ENCODE data around the gene CHST3.

CHST3 gene

DNA sequence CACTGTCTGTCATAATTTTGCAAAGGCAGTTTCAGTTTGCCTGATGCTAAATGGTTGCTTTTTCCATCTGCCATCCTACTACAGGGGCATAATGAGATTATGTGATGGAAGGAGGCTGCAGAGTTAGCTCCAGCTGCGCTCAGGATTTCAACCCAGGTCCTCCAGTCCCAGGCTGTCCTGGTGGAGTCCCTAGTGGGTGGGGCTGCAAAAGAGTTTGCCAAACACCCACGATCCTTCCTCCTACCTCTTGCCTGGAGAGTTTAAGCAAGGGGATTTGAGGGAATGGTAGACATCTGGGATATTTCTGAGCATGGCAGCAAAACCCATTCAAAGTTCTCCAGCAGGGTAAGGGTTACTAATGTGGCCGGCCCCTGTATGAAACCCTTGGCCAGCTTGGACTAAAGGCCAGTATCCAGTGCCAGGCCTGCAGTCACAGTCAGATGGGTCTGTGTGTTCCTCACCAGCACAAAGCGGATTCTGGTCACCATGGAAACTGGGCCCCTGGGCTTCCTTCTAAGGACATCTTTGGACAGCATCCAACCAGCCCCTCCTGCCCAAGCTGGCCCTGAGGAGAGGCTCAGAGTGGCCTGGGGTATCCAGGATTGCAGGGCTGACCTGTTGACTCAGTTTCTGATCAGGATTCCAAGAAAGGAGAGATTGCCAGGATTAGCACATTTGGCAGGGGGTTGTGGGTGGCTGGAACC, 42.7 kb upstream of the CHST3 start:
- H3K4me1 ChIP-seq (ENCODE audit: control insufficient read depth, low read depth, low read length), result no peaks in the 10 kb centered on the region
- H4K5ac ChIP-seq (ENCODE audit: low read length), result no peak overlapping the region
- DNase-seq, result peak; percentile 45
- no peak overlapping the region for H3K56ac ChIP-seq (ENCODE audit: low read length)
- no peak overlapping the region for H2BK15ac ChIP-seq (replicated peaks; ENCODE audit: low read depth)
- H3K79me2 ChIP-seq (ENCODE audit: control insufficient read depth, insufficient read depth, low read length), result no peaks in the 10 kb centered on the region
- no peaks in the 10 kb centered on the region for H3K79me1 ChIP-seq (ENCODE audit: low read length)
- no peaks in the 10 kb centered on the region for H3K27me3 ChIP-seq (ENCODE audit: insufficient read depth, low read length, poor library complexity)
- no peak overlapping the region for H3K18ac ChIP-seq (ENCODE audit: low read length)
- H2BK5ac ChIP-seq (ENCODE audit: low read length), result no peak overlapping the region
- H3K36me3 ChIP-seq (ENCODE audit: control insufficient read depth, insufficient read depth, low read length), result no peaks in the 10 kb centered on the region
- no peak overlapping the region for H3K27ac ChIP-seq (ENCODE audit: low read depth, low read length)
- H3K4ac ChIP-seq (ENCODE audit: low read depth, low read length), result no peak overlapping the region
- H2BK120ac ChIP-seq (ENCODE audit: low read depth, low read length), result no peak overlapping the region
- H2AK5ac ChIP-seq (ENCODE audit: low read length), result no peak overlapping the region
- no peak overlapping the region for H4K8ac ChIP-seq (ENCODE audit: low read depth, low read length)
- H3K4me2 ChIP-seq (ENCODE audit: low read length), result no peak overlapping the region
- no peak overlapping the region for H3K9ac ChIP-seq (ENCODE audit: low read length)
- whole genome bisulfite sequencing (ENCODE audit: extremely low coverage, insufficient coverage, low lambda C conversion rate), result no CpG with 5 or more reads among the region's 4 CpGs
- H3K4me3 ChIP-seq (ENCODE audit: low read length), result no peak overlapping the region
- H3K23ac ChIP-seq (ENCODE audit: low read length), result no peak overlapping the region

DNA sequence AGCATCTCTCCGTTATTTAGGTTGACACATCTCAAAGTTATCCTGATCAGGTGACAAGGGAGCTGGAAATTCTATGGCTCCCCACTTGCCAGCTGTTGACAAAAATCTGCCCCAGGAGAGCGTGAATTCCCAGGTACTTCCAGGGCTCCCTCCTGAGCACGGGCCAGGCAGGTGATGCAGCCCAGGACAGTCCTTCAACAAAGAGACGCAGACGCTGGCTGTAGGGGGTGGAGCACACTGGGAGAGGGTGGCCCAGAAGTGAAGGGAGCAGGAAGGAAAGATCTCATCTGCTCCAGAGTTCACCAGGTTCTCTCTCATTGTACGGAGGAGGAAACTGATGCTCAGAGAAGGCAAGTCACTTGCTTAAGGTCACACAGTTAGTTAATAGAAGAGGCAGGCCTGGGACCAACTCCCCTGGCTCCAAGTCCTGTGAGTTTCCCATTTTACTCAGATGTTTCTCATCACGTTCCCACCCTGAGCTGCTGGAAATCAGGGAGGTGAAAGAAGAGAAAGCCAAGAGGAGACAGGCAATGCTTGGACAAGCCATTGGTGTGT, 41.0 kb upstream of the CHST3 start:
- no peaks in the 10 kb centered on the region for H3K36me3 ChIP-seq (ENCODE audit: control insufficient read depth, insufficient read depth, low read length)
- H3K18ac ChIP-seq (ENCODE audit: low read length), result no peak overlapping the region
- H3K9ac ChIP-seq (ENCODE audit: low read length), result no peak overlapping the region
- no peak overlapping the region for H3K23ac ChIP-seq (ENCODE audit: low read length)
- H3K4me2 ChIP-seq (ENCODE audit: low read length), result no peak overlapping the region
- no peak overlapping the region for H2AK5ac ChIP-seq (ENCODE audit: low read length)
- WGBS (ENCODE audit: extremely low coverage, insufficient coverage, low lambda C conversion rate), result no CpG with 5 or more reads among the region's 7 CpGs
- no peak overlapping the region for H4K8ac ChIP-seq (ENCODE audit: low read depth, low read length)
- no peak overlapping the region for H3K4me3 ChIP-seq (ENCODE audit: low read length)
- H3K79me1 ChIP-seq (ENCODE audit: low read length), result no peaks in the 10 kb centered on the region
- no peak overlapping the region for H3K27ac ChIP-seq (ENCODE audit: low read depth, low read length)
- no peak overlapping the region for H4K5ac ChIP-seq (ENCODE audit: low read length)
- peak; percentile 10 for DNase-seq
- no peaks in the 10 kb centered on the region for H3K27me3 ChIP-seq (ENCODE audit: insufficient read depth, low read length, poor library complexity)
- H2BK120ac ChIP-seq (ENCODE audit: low read depth, low read length), result no peak overlapping the region
- H3K56ac ChIP-seq (ENCODE audit: low read length), result no peak overlapping the region
- H3K4me1 ChIP-seq (ENCODE audit: control insufficient read depth, low read depth, low read length), result no peaks in the 10 kb centered on the region
- no peak overlapping the region for H2BK5ac ChIP-seq (ENCODE audit: low read length)
- no peaks in the 10 kb centered on the region for H3K79me2 ChIP-seq (ENCODE audit: control insufficient read depth, insufficient read depth, low read length)
- H2BK15ac ChIP-seq (replicated peaks; ENCODE audit: low read depth), result no peak overlapping the region
- H3K4ac ChIP-seq (ENCODE audit: low read depth, low read length), result no peak overlapping the region

DNA sequence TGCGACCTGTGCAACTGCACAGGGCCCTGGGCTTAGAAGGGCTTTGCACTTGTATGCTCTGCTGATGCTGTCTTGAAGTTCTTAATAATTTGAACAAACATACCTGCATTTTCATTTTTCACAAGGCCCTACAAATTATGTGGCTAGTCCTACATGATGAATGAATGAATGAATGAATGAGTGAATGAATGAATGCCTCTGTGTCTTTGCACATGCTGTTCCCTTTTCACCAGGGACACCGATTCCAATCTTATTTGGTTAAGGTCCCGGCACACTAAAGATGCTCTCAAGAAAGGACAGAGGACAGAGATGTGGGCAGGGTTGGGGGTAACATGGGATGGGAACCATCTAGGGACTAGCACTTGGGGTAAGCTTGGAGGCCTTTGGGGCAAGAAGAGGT, 39.4 kb upstream of the CHST3 start:
- no peak overlapping the region for H2BK15ac ChIP-seq (replicated peaks; ENCODE audit: low read depth)
- no peaks in the 10 kb centered on the region for H3K27me3 ChIP-seq (ENCODE audit: insufficient read depth, low read length, poor library complexity)
- H3K4me3 ChIP-seq (ENCODE audit: low read length), result no peak overlapping the region
- H3K4me2 ChIP-seq (ENCODE audit: low read length), result no peak overlapping the region
- no peak overlapping the region for H3K56ac ChIP-seq (ENCODE audit: low read length)
- WGBS (ENCODE audit: extremely low coverage, insufficient coverage, low lambda C conversion rate), result no CpG with 5 or more reads among the region's 3 CpGs
- no peak overlapping the region for H3K4ac ChIP-seq (ENCODE audit: low read depth, low read length)
- H4K8ac ChIP-seq (ENCODE audit: low read depth, low read length), result no peak overlapping the region
- no peak for DNase-seq
- H2BK5ac ChIP-seq (ENCODE audit: low read length), result no peak overlapping the region
- no peaks in the 10 kb centered on the region for H3K79me2 ChIP-seq (ENCODE audit: control insufficient read depth, insufficient read depth, low read length)
- no peaks in the 10 kb centered on the region for H3K79me1 ChIP-seq (ENCODE audit: low read length)
- H3K9ac ChIP-seq (ENCODE audit: low read length), result no peak overlapping the region
- no peaks in the 10 kb centered on the region for H3K4me1 ChIP-seq (ENCODE audit: control insufficient read depth, low read depth, low read length)
- no peak overlapping the region for H3K27ac ChIP-seq (ENCODE audit: low read depth, low read length)
- H3K18ac ChIP-seq (ENCODE audit: low read length), result no peak overlapping the region
- H3K36me3 ChIP-seq (ENCODE audit: control insufficient read depth, insufficient read depth, low read length), result no peaks in the 10 kb centered on the region
- H2BK120ac ChIP-seq (ENCODE audit: low read depth, low read length), result no peak overlapping the region
- H4K5ac ChIP-seq (ENCODE audit: low read length), result no peak overlapping the region
- no peak overlapping the region for H2AK5ac ChIP-seq (ENCODE audit: low read length)
- no peak overlapping the region for H3K23ac ChIP-seq (ENCODE audit: low read length)

DNA sequence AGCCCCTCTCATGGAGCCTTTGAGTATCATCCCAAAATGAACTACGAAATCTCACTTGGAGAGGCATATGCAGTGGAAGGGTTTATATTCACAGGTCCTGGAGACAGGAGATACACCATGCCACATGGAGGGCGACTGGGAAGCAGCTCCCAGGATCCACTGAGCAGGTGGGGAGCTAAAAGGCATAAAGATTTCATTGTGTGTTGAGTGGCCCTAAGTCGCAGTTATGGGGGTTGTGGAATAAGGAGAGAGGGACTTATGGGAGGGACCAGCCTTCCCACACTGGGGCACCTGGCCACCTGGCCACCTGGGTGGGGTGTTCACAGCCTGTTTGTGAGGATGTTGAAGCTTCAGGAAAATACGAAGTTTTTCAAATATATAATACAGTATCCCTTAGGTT, 37.0 kb upstream of the CHST3 start:
- H4K5ac ChIP-seq (ENCODE audit: low read length), result no peak overlapping the region
- no peak overlapping the region for H2BK15ac ChIP-seq (replicated peaks; ENCODE audit: low read depth)
- H3K4me3 ChIP-seq (ENCODE audit: low read length), result no peak overlapping the region
- H2BK120ac ChIP-seq (ENCODE audit: low read depth, low read length), result no peak overlapping the region
- DNase-seq, result no peak
- H3K36me3 ChIP-seq (ENCODE audit: control insufficient read depth, insufficient read depth, low read length), result no peaks in the 10 kb centered on the region
- no peak overlapping the region for H2BK5ac ChIP-seq (ENCODE audit: low read length)
- H3K9ac ChIP-seq (ENCODE audit: low read length), result no peak overlapping the region
- no peaks in the 10 kb centered on the region for H3K4me1 ChIP-seq (ENCODE audit: control insufficient read depth, low read depth, low read length)
- no CpG with 5 or more reads among the region's 4 CpGs for WGBS (ENCODE audit: extremely low coverage, insufficient coverage, low lambda C conversion rate)
- H3K79me2 ChIP-seq (ENCODE audit: control insufficient read depth, insufficient read depth, low read length), result no peaks in the 10 kb centered on the region
- H3K27me3 ChIP-seq (ENCODE audit: insufficient read depth, low read length, poor library complexity), result no peaks in the 10 kb centered on the region
- H3K23ac ChIP-seq (ENCODE audit: low read length), result no peak overlapping the region
- no peak overlapping the region for H3K4me2 ChIP-seq (ENCODE audit: low read length)
- no peak overlapping the region for H2AK5ac ChIP-seq (ENCODE audit: low read length)
- H3K18ac ChIP-seq (ENCODE audit: low read length), result no peak overlapping the region
- H3K79me1 ChIP-seq (ENCODE audit: low read length), result no peaks in the 10 kb centered on the region
- H3K56ac ChIP-seq (ENCODE audit: low read length), result no peak overlapping the region
- H3K4ac ChIP-seq (ENCODE audit: low read depth, low read length), result no peak overlapping the region
- no peak overlapping the region for H3K27ac ChIP-seq (ENCODE audit: low read depth, low read length)
- no peak overlapping the region for H4K8ac ChIP-seq (ENCODE audit: low read depth, low read length)

DNA sequence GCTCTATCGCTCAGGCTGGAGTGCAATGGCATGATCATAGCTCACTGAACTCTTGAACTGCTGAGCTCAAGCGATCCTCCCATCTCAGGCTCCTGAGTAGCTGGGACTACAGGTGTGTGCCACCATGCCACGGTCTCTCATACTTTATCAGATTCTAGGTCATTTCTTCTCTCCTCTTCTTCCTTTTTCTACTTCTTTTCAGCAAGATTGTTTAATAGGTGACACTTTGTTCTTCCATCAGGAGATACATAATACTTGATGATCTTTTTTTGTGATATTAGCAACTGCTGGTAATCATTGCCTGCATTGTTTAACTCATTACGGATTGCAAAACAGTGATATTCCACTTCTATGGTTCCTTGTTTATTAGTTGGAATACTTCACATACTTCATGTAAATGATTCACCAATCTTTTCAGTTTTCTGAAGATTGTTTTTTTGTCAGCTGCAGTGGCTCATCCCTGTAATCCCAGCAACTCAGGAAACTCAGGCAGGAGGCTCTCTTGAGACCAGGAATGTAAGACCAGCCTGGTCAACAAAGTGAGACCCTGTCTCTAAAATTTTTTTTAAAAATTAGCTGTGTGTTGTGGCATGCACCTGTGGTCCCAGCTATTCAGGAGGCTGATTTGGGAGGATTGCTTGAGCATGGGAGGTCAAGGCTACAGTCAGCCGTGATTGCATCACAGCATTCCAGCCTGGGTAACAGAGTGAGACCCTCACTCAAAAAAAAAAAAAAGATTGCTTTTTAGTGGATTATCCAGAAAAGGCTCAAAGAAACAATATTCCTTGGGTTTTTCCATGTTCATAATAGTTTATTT, 36.2 kb upstream of the CHST3 start:
- H3K4me2 ChIP-seq (ENCODE audit: low read length), result no peak overlapping the region
- H3K79me2 ChIP-seq (ENCODE audit: control insufficient read depth, insufficient read depth, low read length), result no peaks in the 10 kb centered on the region
- H3K79me1 ChIP-seq (ENCODE audit: low read length), result no peaks in the 10 kb centered on the region
- DNase-seq, result no peak
- H2BK5ac ChIP-seq (ENCODE audit: low read length), result no peak overlapping the region
- H3K4ac ChIP-seq (ENCODE audit: low read depth, low read length), result no peak overlapping the region
- H2BK120ac ChIP-seq (ENCODE audit: low read depth, low read length), result no peak overlapping the region
- no peak overlapping the region for H4K8ac ChIP-seq (ENCODE audit: low read depth, low read length)
- no peak overlapping the region for H2BK15ac ChIP-seq (replicated peaks; ENCODE audit: low read depth)
- no peaks in the 10 kb centered on the region for H3K27me3 ChIP-seq (ENCODE audit: insufficient read depth, low read length, poor library complexity)
- H3K9ac ChIP-seq (ENCODE audit: low read length), result no peak overlapping the region
- H2AK5ac ChIP-seq (ENCODE audit: low read length), result no peak overlapping the region
- H3K27ac ChIP-seq (ENCODE audit: low read depth, low read length), result no peak overlapping the region
- WGBS (ENCODE audit: extremely low coverage, insufficient coverage, low lambda C conversion rate), result no CpG with 5 or more reads among the region's 5 CpGs
- no peaks in the 10 kb centered on the region for H3K36me3 ChIP-seq (ENCODE audit: control insufficient read depth, insufficient read depth, low read length)
- H3K23ac ChIP-seq (ENCODE audit: low read length), result no peak overlapping the region
- H3K18ac ChIP-seq (ENCODE audit: low read length), result no peak overlapping the region
- H3K4me3 ChIP-seq (ENCODE audit: low read length), result no peak overlapping the region
- H4K5ac ChIP-seq (ENCODE audit: low read length), result no peak overlapping the region
- no peak overlapping the region for H3K56ac ChIP-seq (ENCODE audit: low read length)
- H3K4me1 ChIP-seq (ENCODE audit: control insufficient read depth, low read depth, low read length), result no peaks in the 10 kb centered on the region

All from mesendoderm (in vitro differentiated cells).